Adrenal gland (tissue), 5 donors: ENCODE data around the gene ATP6AP1.

Source experiments
- CTCF ChIP-seq, 6 experiments: fragments of 450-650 bp in 4 of 6; fragments of 200-600 bp in 2 of 6; sonication (generic) in 1 of 6; IDR thresholded peaks; 1 replicate in 5 of 6; 2 replicates in 1 of 6; pipeline versions ENCODE4 v1.5.1 to v1.8.0; 2016 to 2021; ENCODE audit warnings: antibody characterized with exemption in 6 of 6, mild to moderate bottlenecking in 2 of 6, moderate library complexity in 1 of 6
- POLR2A ChIP-seq, 2 donors: fragments of 450-650 bp; IDR thresholded peaks; one replicate each; pipeline ENCODE4 v1.6.1; 2017; ENCODE audit warnings: antibody characterized with exemption in 2 of 2, mild to moderate bottlenecking in 2 of 2, moderate library complexity in 1 of 2
- donor health status: DM: no; HTN: no; CAD: no.

DNA sequence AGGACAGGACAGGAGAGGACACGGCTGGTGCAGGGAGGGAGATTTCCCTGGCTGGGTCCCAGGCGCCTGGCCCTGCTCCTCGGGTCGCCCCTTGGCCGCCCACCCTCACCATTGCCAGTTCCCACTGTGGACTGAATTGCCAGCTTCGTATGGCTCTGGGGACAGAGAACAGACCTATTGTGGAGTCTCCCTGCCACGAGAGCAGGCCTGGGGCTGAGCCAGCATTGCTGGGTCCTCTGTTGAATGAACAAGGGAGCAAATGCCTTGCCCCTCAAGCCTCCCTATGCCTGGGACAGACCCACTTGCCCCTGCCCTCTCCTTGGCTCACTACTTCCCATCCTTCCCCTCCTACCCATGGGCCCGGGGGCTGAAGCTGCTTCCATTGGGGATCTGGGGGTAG is 33.9 kb downstream of the ATP6AP1 start:
- TF ChIP-seq CTCF (IDR thresholded peaks at IDR 0.05): no peak
- TF ChIP-seq POLR2A (IDR thresholded peaks at IDR 0.05): no peak
